Vagina (tissue), 2 donors: ENCODE results near the gene KRTAP5-10. TPM values are rescaled to one million over a fixed set of nuclear protein-coding genes. Genes with fewer than 3 reads are reported as not detected.
"Not testable (repeated sequence)": the region's sequence is repeated elsewhere in the genome, so short reads cannot be mapped to it uniquely, and the experiment has no call there.

ENCODE experiments used
- DNase-seq, 2 donors: peaks; one replicate each; pipeline ENCODE4 v3.0.0-alpha.2; 2017; ENCODE audit errors: extremely low spot score in 2 of 2
- H3K27ac ChIP-seq: fragments of 200-600 bp; sonication (generic); one replicate; pipeline ENCODE4 v1.5.1; 2019
- H3K27me3 ChIP-seq: fragments of 200-600 bp; sonication (generic); one replicate; pipeline ENCODE4 v1.5.1; 2019
- H3K36me3 ChIP-seq, 2 donors: fragments of 200-600 bp; sonication (generic); one replicate each; pipeline ENCODE4 v1.5.1; 2017 to 2019
- H3K4me1 ChIP-seq: fragments of 200-600 bp; sonication (generic); one replicate; pipeline ENCODE4 v1.5.1; 2019
- H3K4me3 ChIP-seq, 2 donors: fragments of 200-600 bp; sonication (generic); 1 replicate in 1 of 2; 2 replicates in 1 of 2; pipeline ENCODE4 v1.5.1; 2016 to 2019
- H3K9me3 ChIP-seq: fragments of 200-600 bp; sonication (generic); one replicate; pipeline ENCODE4 v1.5.1; 2019
- intact Hi-C: fragments of 100-400 bp; cut with DNase I; formaldehyde crosslinking; loops from one replicate; pipeline ENCODE4 v1.15.1; 2023
- small RNA-seq: library from RNA; depleted of rRNA; stranded (forward); fragments of <200 nt; gene quantifications from one replicate; pipeline ENCODE3, GENCODE V24; 2016
- total RNA-seq: library from RNA; depleted of rRNA; stranded (reverse); fragments of >200 nt; gene quantifications from one replicate; pipeline ENCODE4 v1.2.3, GENCODE V29; 2016

The KRTAP5-10 gene
- total RNA-seq, 1 donor from 2014 or later = not detected

- H3K27me3 ChIP-seq, DNase-seq, H3K36me3 ChIP-seq, H3K4me1 ChIP-seq, H3K27ac ChIP-seq, intact Hi-C loops, H3K4me3 ChIP-seq, H3K9me3 ChIP-seq: not testable (repeated sequence)
Observed at GRCh38 chr11:71604798-71605488, 39.6 kb downstream of the KRTAP5-10 start.

- DNase-seq, H3K4me3 ChIP-seq, H3K4me1 ChIP-seq, H3K27ac ChIP-seq, H3K36me3 ChIP-seq, H3K9me3 ChIP-seq, intact Hi-C loops, H3K27me3 ChIP-seq: not testable (repeated sequence)
Observed at GRCh38 chr11:71606853-71607519, 41.6 kb downstream of the KRTAP5-10 start.

GRCh38 chr11:71607520-71608216 lies 42.3 kb downstream of the KRTAP5-10 start:
- DNase-seq, H3K27me3 ChIP-seq, H3K4me3 ChIP-seq, intact Hi-C loops, H3K27ac ChIP-seq, H3K36me3 ChIP-seq, H3K9me3 ChIP-seq, H3K4me1 ChIP-seq: not testable (repeated sequence)

- DNase-seq, H3K4me3 ChIP-seq, H3K36me3 ChIP-seq, H3K9me3 ChIP-seq, H3K4me1 ChIP-seq, intact Hi-C loops, H3K27ac ChIP-seq, H3K27me3 ChIP-seq: not testable (repeated sequence)
Observed at GRCh38 chr11:71608272-71608671, 42.9 kb downstream of the KRTAP5-10 start.

- H3K27me3 ChIP-seq, H3K36me3 ChIP-seq, H3K27ac ChIP-seq, H3K9me3 ChIP-seq, intact Hi-C loops, H3K4me1 ChIP-seq, DNase-seq, H3K4me3 ChIP-seq: not testable (repeated sequence)
Observed at GRCh38 chr11:71611218-71611910, 46.0 kb downstream of the KRTAP5-10 start.

- H3K36me3 ChIP-seq, intact Hi-C loops, H3K9me3 ChIP-seq, DNase-seq, H3K27me3 ChIP-seq, H3K27ac ChIP-seq, H3K4me3 ChIP-seq, H3K4me1 ChIP-seq: not testable (repeated sequence)
Observed at GRCh38 chr11:71613931-71614330, 48.6 kb downstream of the KRTAP5-10 start.

- H3K4me3 ChIP-seq, H3K4me1 ChIP-seq, H3K27me3 ChIP-seq, DNase-seq, H3K9me3 ChIP-seq, intact Hi-C loops, H3K36me3 ChIP-seq, H3K27ac ChIP-seq: not testable (repeated sequence)
Observed at GRCh38 chr11:71614366-71614917, 49.1 kb downstream of the KRTAP5-10 start.

GRCh38 chr11:71615003-71615402 lies 49.6 kb downstream of the KRTAP5-10 start:
- H3K9me3 ChIP-seq, intact Hi-C loops, H3K27me3 ChIP-seq, DNase-seq, H3K4me1 ChIP-seq, H3K36me3 ChIP-seq, H3K4me3 ChIP-seq, H3K27ac ChIP-seq: not testable (repeated sequence)

Small RNA genes lying within 50 kb of the gene (small RNA-seq; reads per million reads assigned to genes)
- gene AP000867.1 (not detected), gene KRTAP5-14P (not detected)

Other genes with a start within 250 kb of the KRTAP5-10 start
- 26.8 TPM for gene DHCR7, start 117.2 kb upstream of the KRTAP5-10 start, total RNA-seq
- gene NADSYN1, start 112.4 kb upstream of the KRTAP5-10 start, total RNA-seq = 75.9 TPM
- gene KRTAP5-7, start 38.3 kb upstream of the KRTAP5-10 start, total RNA-seq = not detected
- gene KRTAP5-8, start 27.5 kb upstream of the KRTAP5-10 start, total RNA-seq = not detected
- gene KRTAP5-9, start 17.1 kb upstream of the KRTAP5-10 start, total RNA-seq = not detected
- not detected for gene KRTAP5-11, start 17.3 kb downstream of the KRTAP5-10 start, total RNA-seq